LoVo (cell line): ENCODE measurements around the gene ZBTB16.

ENCODE experiments used
- DNase-seq: peaks from one replicate; pipeline ENCODE4 v3.0.0-alpha.2; 2016; ENCODE audit warnings: low spot score

The ZBTB16 gene

GRCh38 chr11:114063829-114064201 lies 4.3 kb downstream of the ZBTB16 start:
- DNase-seq: no peak

GRCh38 chr11:114064216-114064615 lies 4.7 kb downstream of the ZBTB16 start:
- no peak for DNase-seq

GRCh38 chr11:114065094-114065493 lies 5.6 kb downstream of the ZBTB16 start:
- no peak for DNase-seq

- DNase-seq: no peak
Measured at GRCh38 chr11:114066046-114066648, 6.6 kb downstream of the ZBTB16 start.

GRCh38 chr11:114068327-114068726 lies 8.8 kb downstream of the ZBTB16 start:
- no peak for DNase-seq

- DNase-seq: no peak
Measured at GRCh38 chr11:114070464-114071139, 11.1 kb downstream of the ZBTB16 start.

- no peak for DNase-seq
Measured at GRCh38 chr11:114073007-114073827, 13.7 kb downstream of the ZBTB16 start.

GRCh38 chr11:114073828-114074381 lies 14.4 kb downstream of the ZBTB16 start:
- no peak for DNase-seq

GRCh38 chr11:114074546-114075343 lies 15.2 kb downstream of the ZBTB16 start:
- DNase-seq: no peak

- no peak for DNase-seq
Measured at GRCh38 chr11:114075344-114075610, 15.8 kb downstream of the ZBTB16 start.

GRCh38 chr11:114075891-114076441 lies 16.5 kb downstream of the ZBTB16 start:
- DNase-seq: peak; percentile 17

- DNase-seq: no peak
Measured at GRCh38 chr11:114076921-114077331, 17.4 kb downstream of the ZBTB16 start.

GRCh38 chr11:114077482-114078305 lies 18.2 kb downstream of the ZBTB16 start:
- DNase-seq: no peak

GRCh38 chr11:114078423-114078822 lies 18.9 kb downstream of the ZBTB16 start:
- DNase-seq: no peak

GRCh38 chr11:114079511-114080065 lies 20.1 kb downstream of the ZBTB16 start:
- DNase-seq: no peak

- DNase-seq: no peak
Measured at GRCh38 chr11:114080219-114080618, 20.7 kb downstream of the ZBTB16 start.

- no peak for DNase-seq
Measured at GRCh38 chr11:114080769-114081168, 21.3 kb downstream of the ZBTB16 start.

GRCh38 chr11:114081641-114082414 lies 22.3 kb downstream of the ZBTB16 start:
- DNase-seq: no peak

- no peak for DNase-seq
Measured at GRCh38 chr11:114082415-114082748, 22.9 kb downstream of the ZBTB16 start.

- DNase-seq: no peak
Measured at GRCh38 chr11:114082767-114083181, 23.3 kb downstream of the ZBTB16 start.
